Colonic mucosa (tissue), 4 donors: ENCODE data around the gene KCNJ2. TPM values are rescaled to one million over a fixed set of nuclear protein-coding genes. Genes with fewer than 3 reads are reported as not detected.
A peak's percentile ranks its signal among the peaks of the same experiment; 100 is the strongest.

Source experiments
- DNase-seq: peaks from one replicate; pipeline ENCODE4 v3.0.0-alpha.2; 2020
- H3K27ac ChIP-seq: fragments of 200-600 bp; one replicate; pipeline ENCODE4 v1.8.0; 2021
- H3K27me3 ChIP-seq: fragments of 200-600 bp; one replicate; pipeline ENCODE4 v1.8.0; 2021
- H3K36me3 ChIP-seq: fragments of 200-600 bp; one replicate; pipeline ENCODE4 v1.8.0; 2021
- H3K4me1 ChIP-seq: fragments of 200-600 bp; one replicate; pipeline ENCODE4 v1.8.0; 2021; ENCODE audit warnings: mild to moderate bottlenecking
- H3K4me3 ChIP-seq: fragments of 200-600 bp; one replicate; pipeline ENCODE4 v1.8.0; 2021
- H3K9ac ChIP-seq, 2 donors: one replicate each; pipeline ENCODE4 v1.7.0; 2013; ENCODE audit warnings: control low read depth in 2 of 2, low read depth in 2 of 2, low read length in 2 of 2
- H3K9me3 ChIP-seq: fragments of 200-600 bp; one replicate; pipeline ENCODE4 v1.8.0; 2021
- intact Hi-C: fragments of 100-400 bp; cut with DNase I; formaldehyde crosslinking; loops from one replicate; pipeline ENCODE4 v1.14.1; 2022
- total RNA-seq, 2 donors: library from RNA; stranded (reverse); fragmentation: NEBNext Ultra II Directional in 1 of 2; extraction: Animal tissue kit (Norgen Biotek cat#: 25700) in 1 of 2; gene quantifications; one replicate each; pipeline ENCODE4 v1.2.1, GENCODE V29; 2021
- TF ChIP-seq, protein P1 (sequence below): fragments of 200-600 bp; IDR thresholded peaks from one replicate; pipeline ENCODE4 v1.8.0; 2022; ENCODE audit warnings: antibody characterized with exemption, mild to moderate bottlenecking
- donor health status: healthy.
- donor health status: DM: no; HTN: no; CAD: no.
- donor health status: DM: no; HTN: no; CAD: no.

KCNJ2 gene
- 10 to 100 TPM in 1 of 2 donors, 1 to 10 TPM in 1; 7.4 to 18.2 TPM for total RNA-seq

- peak; percentile 89 for DNase-seq
- intact Hi-C loops, result loop anchor here (5.0 kb wide), 1 partner anchor 383 kb away; no protein-coding TSS in a partner anchor
- TF ChIP-seq, protein P1, sequence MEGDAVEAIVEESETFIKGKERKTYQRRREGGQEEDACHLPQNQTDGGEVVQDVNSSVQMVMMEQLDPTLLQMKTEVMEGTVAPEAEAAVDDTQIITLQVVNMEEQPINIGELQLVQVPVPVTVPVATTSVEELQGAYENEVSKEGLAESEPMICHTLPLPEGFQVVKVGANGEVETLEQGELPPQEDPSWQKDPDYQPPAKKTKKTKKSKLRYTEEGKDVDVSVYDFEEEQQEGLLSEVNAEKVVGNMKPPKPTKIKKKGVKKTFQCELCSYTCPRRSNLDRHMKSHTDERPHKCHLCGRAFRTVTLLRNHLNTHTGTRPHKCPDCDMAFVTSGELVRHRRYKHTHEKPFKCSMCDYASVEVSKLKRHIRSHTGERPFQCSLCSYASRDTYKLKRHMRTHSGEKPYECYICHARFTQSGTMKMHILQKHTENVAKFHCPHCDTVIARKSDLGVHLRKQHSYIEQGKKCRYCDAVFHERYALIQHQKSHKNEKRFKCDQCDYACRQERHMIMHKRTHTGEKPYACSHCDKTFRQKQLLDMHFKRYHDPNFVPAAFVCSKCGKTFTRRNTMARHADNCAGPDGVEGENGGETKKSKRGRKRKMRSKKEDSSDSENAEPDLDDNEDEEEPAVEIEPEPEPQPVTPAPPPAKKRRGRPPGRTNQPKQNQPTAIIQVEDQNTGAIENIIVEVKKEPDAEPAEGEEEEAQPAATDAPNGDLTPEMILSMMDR, result no peak
- Histone ChIP-seq H3K27me3 (no peaks in the 10 kb centered on the region), H3K27ac (peak within 1 kb of the TSS; percentile 93), H3K4me3 (peak within 1 kb of the TSS; percentile 74), H3K9ac (peak within 1 kb of the TSS; percentile 83 to 90), H3K9me3 (no peaks in the 10 kb centered on the region), H3K36me3 (no peaks in the 10 kb centered on the region), H3K4me1 (peaks cover 3% of the 10 kb centered on the region)
These were observed at the start of gene KCNJ2 for GRCh38 chr17:70168977-70169708. KCNJ2 (plus strand) TSS chr17:70169532; CDS start chr17:70175040, 5,508 bp downstream.

GRCh38 chr17:70119545-70119944 lies 49.8 kb upstream of the KCNJ2 start:
- no peaks in the 10 kb centered on the region for H3K36me3 ChIP-seq
- no peaks in the 10 kb centered on the region for H3K4me1 ChIP-seq
- intact Hi-C loops, result no loop called here
- H3K4me3 ChIP-seq, result no peak overlapping the region
- H3K9ac ChIP-seq, result no peak overlapping the region
- H3K27ac ChIP-seq, result no peak overlapping the region
- H3K9me3 ChIP-seq, result no peaks in the 10 kb centered on the region
- no peaks in the 10 kb centered on the region for H3K27me3 ChIP-seq
- TF ChIP-seq, protein P1, result no peak
- DNase-seq, result no peak

GRCh38 chr17:70119983-70120382 lies 49.3 kb upstream of the KCNJ2 start:
- intact Hi-C loops, result no loop called here
- TF ChIP-seq, protein P1, result no peak
- H3K9ac ChIP-seq, result no peak overlapping the region
- no peak overlapping the region for H3K4me3 ChIP-seq
- no peaks in the 10 kb centered on the region for H3K4me1 ChIP-seq
- H3K27ac ChIP-seq, result no peak overlapping the region
- no peaks in the 10 kb centered on the region for H3K27me3 ChIP-seq
- H3K9me3 ChIP-seq, result no peaks in the 10 kb centered on the region
- DNase-seq, result no peak
- no peaks in the 10 kb centered on the region for H3K36me3 ChIP-seq

GRCh38 chr17:70120425-70120824 lies 48.9 kb upstream of the KCNJ2 start:
- Histone ChIP-seq H3K27ac (no peak overlapping the region), H3K9me3 (no peaks in the 10 kb centered on the region), H3K4me3 (no peak overlapping the region), H3K36me3 (no peaks in the 10 kb centered on the region), H3K4me1 (no peaks in the 10 kb centered on the region), H3K27me3 (no peaks in the 10 kb centered on the region), H3K9ac (no peak overlapping the region)
- TF ChIP-seq, protein P1, result no peak
- no peak for DNase-seq
- intact Hi-C loops, result no loop called here

DNA sequence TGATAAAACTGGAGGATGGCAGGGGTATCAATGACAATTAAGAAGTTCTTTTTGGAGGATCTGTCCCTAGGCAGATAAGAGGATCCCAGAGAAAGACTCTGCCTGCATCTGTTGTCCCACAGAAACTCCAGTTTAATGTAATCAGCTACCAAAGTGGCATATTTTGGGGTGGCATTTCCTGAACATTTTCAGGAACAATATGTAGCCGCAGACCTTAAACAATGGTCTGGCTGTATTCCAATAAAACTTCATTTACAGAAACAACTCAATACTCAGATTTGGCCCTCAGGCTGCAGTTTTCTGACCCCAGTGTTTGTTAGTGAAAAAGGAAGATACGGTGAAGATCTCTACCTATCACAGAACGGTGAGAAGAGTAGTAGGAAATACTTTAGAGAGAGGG lies 48.2 kb upstream of the KCNJ2 start:
- no peak for DNase-seq
- no peaks in the 10 kb centered on the region for H3K9me3 ChIP-seq
- H3K36me3 ChIP-seq, result no peaks in the 10 kb centered on the region
- no peaks in the 10 kb centered on the region for H3K27me3 ChIP-seq
- TF ChIP-seq, protein P1, result no peak
- H3K9ac ChIP-seq, result no peak overlapping the region
- no peaks in the 10 kb centered on the region for H3K4me1 ChIP-seq
- intact Hi-C loops, result no loop called here
- H3K27ac ChIP-seq, result no peak overlapping the region
- H3K4me3 ChIP-seq, result no peak overlapping the region
